Suprapubic skin (tissue), 4 donors: ENCODE measurements around the gene LRRC51. TPM values are rescaled to one million over a fixed set of nuclear protein-coding genes. Genes with fewer than 3 reads are reported as not detected.

Source experiments
- DNase-seq, 2 donors: peaks; one replicate each; pipeline ENCODE4 v3.0.0-alpha.2; 2019; ENCODE audit warnings: low spot score in 2 of 2
- H3K27ac ChIP-seq: fragments of 200-600 bp; sonication (generic); one replicate; pipeline ENCODE4 v1.5.1; 2019
- H3K27me3 ChIP-seq: fragments of 200-600 bp; sonication (generic); one replicate; pipeline ENCODE4 v1.5.1; 2019
- H3K36me3 ChIP-seq: fragments of 200-600 bp; sonication (generic); one replicate; pipeline ENCODE4 v1.5.1; 2019
- H3K4me1 ChIP-seq: fragments of 200-600 bp; sonication (generic); one replicate; pipeline ENCODE4 v1.5.1; 2019
- H3K4me3 ChIP-seq: fragments of 200-600 bp; sonication (generic); one replicate; pipeline ENCODE4 v1.5.1; 2019; ENCODE audit warnings: mild to moderate bottlenecking
- H3K9me3 ChIP-seq: fragments of 200-600 bp; sonication (generic); one replicate; pipeline ENCODE4 v1.5.1; 2019
- CTCF ChIP-seq, 2 donors: fragments of 200-600 bp in 1 of 2; fragments of 450-650 bp in 1 of 2; sonication (generic) in 1 of 2; IDR thresholded peaks; one replicate each; pipeline ENCODE4 v1.5.1; 2016 to 2019; ENCODE audit warnings: antibody characterized with exemption in 2 of 2, mild to moderate bottlenecking in 1 of 2, moderate library complexity in 1 of 2
- EP300 ChIP-seq: sonication (generic); formaldehyde crosslinking; IDR thresholded peaks from one replicate; pipeline ENCODE4 v1.6.1; 2017; ENCODE audit warnings: antibody characterized with exemption
- POLR2A ChIP-seq, 2 donors: fragments of 450-650 bp; IDR thresholded peaks; one replicate each; pipeline ENCODE4 v1.6.1; 2017; ENCODE audit warnings: antibody characterized with exemption in 2 of 2, mild to moderate bottlenecking in 2 of 2, moderate library complexity in 2 of 2
- POLR2AphosphoS5 ChIP-seq, 3 donors: sonication (generic); formaldehyde crosslinking; IDR thresholded peaks; one replicate each; pipeline ENCODE4 v1.6.1; 2017; ENCODE audit warnings: antibody characterized with exemption in 3 of 3
- WGBS: methylation state at CpG from one replicate; pipeline ENCODE4 v1.1.5; 2018; 5-methylcytosine and 5-hydroxymethylcytosine counted together
- total RNA-seq, 4 donors: library from RNA; depleted of rRNA; stranded (reverse); fragments of >200 nt; gene quantifications; one replicate each; pipeline ENCODE4 v1.1.0, GENCODE V29; 2016

Gene LRRC51
- total RNA-seq, result 1 to 10 TPM; 3.7 to 9.9 (median 6.6) TPM

- DNase-seq, result peak; percentile 100
- Histone ChIP-seq H3K4me1 (peaks cover 48% of the 10 kb centered on the region), H3K36me3 (no peaks in the 10 kb centered on the region), H3K4me3 (peak within 1 kb of the TSS; percentile 66), H3K9me3 (no peaks in the 10 kb centered on the region), H3K27ac (peak within 1 kb of the TSS; percentile 86), H3K27me3 (no peaks in the 10 kb centered on the region)
- TF ChIP-seq EP300 (no peak), CTCF (IDR thresholded peaks at IDR 0.05) (no peak), POLR2AphosphoS5 (IDR thresholded peaks at IDR 0.05) (peak in 1 of 3 donors; percentile 76), POLR2A (IDR thresholded peaks at IDR 0.05) (peak in 1 of 2 donors; percentile 24)
- under 1% methylated on average over 39 of the region's 60 CpGs for WGBS
Observed at GRCh38 chr11:72080326-72081183, at the start of gene LRRC51, which contains the start of gene NUMA1. LRRC51 (plus strand) TSS chr11:72080850; CDS start chr11:72089084, 8,234 bp downstream. NUMA1 (minus strand) TSS chr11:72080542; CDS start chr11:72035943, 44,599 bp downstream.

- peaks cover 35% of the 10 kb centered on the region for H3K36me3 ChIP-seq
- peaks cover 60% of the 10 kb centered on the region for H3K4me1 ChIP-seq
- 57% methylated on average over 3 of the region's 3 CpGs for WGBS
Observed at GRCh38 chr11:72036687-72037086, 44.0 kb upstream of the LRRC51 start.

GRCh38 chr11:72037554-72038311 is 42.9 kb upstream of the LRRC51 start:
- Histone ChIP-seq H3K27ac (peak overlapping the region; percentile 95), H3K4me3 (peak overlapping the region; percentile 53), H3K4me1 (peaks cover 60% of the 10 kb centered on the region), H3K36me3 (peaks cover 27% of the 10 kb centered on the region), H3K27me3 (no peaks in the 10 kb centered on the region), H3K9me3 (no peaks in the 10 kb centered on the region)
- WGBS, result 39% methylated on average over 4 of the region's 4 CpGs
- peak in 1 of 2 donors; percentile 50 for DNase-seq
- TF ChIP-seq CTCF (IDR thresholded peaks at IDR 0.05) (no peak), POLR2A (IDR thresholded peaks at IDR 0.05) (no peak), POLR2AphosphoS5 (IDR thresholded peaks at IDR 0.05) (no peak), EP300 (no peak)

More at GRCh38 chr11:72036687-72037086, 44.0 kb upstream of the LRRC51 start:
- H3K27ac ChIP-seq, result no peak overlapping the region
- no peaks in the 10 kb centered on the region for H3K9me3 ChIP-seq
- H3K4me3 ChIP-seq, result no peak overlapping the region
- DNase-seq, result peak in 1 of 2 donors; percentile 28
- no peaks in the 10 kb centered on the region for H3K27me3 ChIP-seq
- no peak for TF ChIP-seq POLR2AphosphoS5 (IDR thresholded peaks at IDR 0.05)

- Histone ChIP-seq H3K4me1 (peaks cover 62% of the 10 kb centered on the region), H3K9me3 (no peaks in the 10 kb centered on the region), H3K36me3 (peaks cover 22% of the 10 kb centered on the region), H3K4me3 (peak overlapping the region; percentile 53), H3K27ac (peak overlapping the region; percentile 95), H3K27me3 (no peaks in the 10 kb centered on the region)
- WGBS, result 13% methylated on average over 2 of the region's 2 CpGs
- TF ChIP-seq CTCF (IDR thresholded peaks at IDR 0.05) (no peak), EP300 (no peak), POLR2AphosphoS5 (IDR thresholded peaks at IDR 0.05) (peak in 1 of 3 donors; percentile 20)
- peak; percentile 81 to 82 for DNase-seq
Observed at GRCh38 chr11:72038491-72038890, 42.2 kb upstream of the LRRC51 start.

- peak in 1 of 2 donors; percentile 65 for DNase-seq
- H3K9me3 ChIP-seq, result no peaks in the 10 kb centered on the region
- H3K36me3 ChIP-seq, result peaks cover 14% of the 10 kb centered on the region
- TF ChIP-seq EP300, result no peak
- TF ChIP-seq POLR2A (IDR thresholded peaks at IDR 0.05), result no peak
- no peak for TF ChIP-seq POLR2AphosphoS5 (IDR thresholded peaks at IDR 0.05)
- TF ChIP-seq CTCF (IDR thresholded peaks at IDR 0.05), result no peak
- peaks cover 62% of the 10 kb centered on the region for H3K4me1 ChIP-seq
- 10% methylated on average over 4 of the region's 5 CpGs for WGBS
- peak overlapping the region; percentile 95 for H3K27ac ChIP-seq
- peak overlapping the region; percentile 53 for H3K4me3 ChIP-seq
- no peaks in the 10 kb centered on the region for H3K27me3 ChIP-seq
Observed at GRCh38 chr11:72039031-72039855, 41.4 kb upstream of the LRRC51 start.
